HL-60 (cell line): ENCODE measurements around the gene LGR6.

Source experiments
- POLR2AphosphoS5 ChIP-seq: IDR thresholded peaks from 2 replicates; pipeline ENCODE4 v1.6.1; 2012; ENCODE audit warnings: low read depth
- TF ChIP-seq, protein P1 (sequence below): IDR thresholded peaks from one replicate; pipeline ENCODE4 v1.5.1; 2011; ENCODE audit warnings: low read length, control low read depth, inconsistent platforms; ENCODE audit not compliant: insufficient read depth

DNA sequence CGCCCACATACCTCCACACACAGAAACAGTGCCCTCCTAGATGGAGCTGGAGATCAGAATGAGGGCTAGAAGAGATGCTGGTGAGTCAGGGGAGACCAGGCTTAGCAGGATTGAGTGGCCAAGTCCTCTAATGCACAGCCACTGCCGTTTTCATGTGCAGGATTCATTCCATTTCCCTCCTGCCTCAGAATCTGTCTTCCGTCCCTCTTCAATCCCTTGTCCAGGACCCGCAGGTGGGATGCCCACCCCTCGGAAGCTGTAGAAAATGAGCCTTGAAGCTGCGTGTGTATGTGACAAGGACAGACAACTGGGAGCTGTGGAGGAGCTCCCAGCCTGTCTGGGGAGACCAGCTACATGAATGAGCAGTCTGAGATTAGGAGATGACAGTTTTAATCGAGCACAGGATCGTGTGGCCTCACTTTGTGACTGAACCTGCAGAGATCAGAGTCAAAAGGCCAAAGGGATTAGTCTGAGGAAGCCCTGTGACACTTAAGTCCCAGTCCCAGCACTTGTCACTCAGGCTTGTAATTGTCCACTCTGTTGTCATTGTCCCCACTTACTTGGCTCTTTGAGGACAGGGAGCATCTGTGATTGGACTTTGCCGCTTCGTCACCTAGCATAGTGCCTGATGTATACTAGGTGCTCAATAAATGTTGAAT is 22.0 kb downstream of the LGR6 start:
- no peak for TF ChIP-seq POLR2AphosphoS5
- TF ChIP-seq, protein P1, sequence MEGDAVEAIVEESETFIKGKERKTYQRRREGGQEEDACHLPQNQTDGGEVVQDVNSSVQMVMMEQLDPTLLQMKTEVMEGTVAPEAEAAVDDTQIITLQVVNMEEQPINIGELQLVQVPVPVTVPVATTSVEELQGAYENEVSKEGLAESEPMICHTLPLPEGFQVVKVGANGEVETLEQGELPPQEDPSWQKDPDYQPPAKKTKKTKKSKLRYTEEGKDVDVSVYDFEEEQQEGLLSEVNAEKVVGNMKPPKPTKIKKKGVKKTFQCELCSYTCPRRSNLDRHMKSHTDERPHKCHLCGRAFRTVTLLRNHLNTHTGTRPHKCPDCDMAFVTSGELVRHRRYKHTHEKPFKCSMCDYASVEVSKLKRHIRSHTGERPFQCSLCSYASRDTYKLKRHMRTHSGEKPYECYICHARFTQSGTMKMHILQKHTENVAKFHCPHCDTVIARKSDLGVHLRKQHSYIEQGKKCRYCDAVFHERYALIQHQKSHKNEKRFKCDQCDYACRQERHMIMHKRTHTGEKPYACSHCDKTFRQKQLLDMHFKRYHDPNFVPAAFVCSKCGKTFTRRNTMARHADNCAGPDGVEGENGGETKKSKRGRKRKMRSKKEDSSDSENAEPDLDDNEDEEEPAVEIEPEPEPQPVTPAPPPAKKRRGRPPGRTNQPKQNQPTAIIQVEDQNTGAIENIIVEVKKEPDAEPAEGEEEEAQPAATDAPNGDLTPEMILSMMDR = no peak
